GM23338 (cell line): Measurements from ENCODE around the gene GJC3. TPM values are rescaled to one million over a fixed set of nuclear protein-coding genes. Genes with fewer than 3 reads are reported as not detected.

Source experiments
- ATAC-seq: fragments of 200-7000 bp; cut with Tn5 transposase; 3 replicates; pipeline ENCODE4 v1.9.1; 2020
- DNase-seq: peaks from one replicate; pipeline ENCODE4 v3.0.0-alpha.2; 2015; ENCODE audit warnings: low spot score
- H2AFZ ChIP-seq: fragments of 200-600 bp; sonication (generic); 2 replicates; pipeline ENCODE4 v1.8.0; 2016; ENCODE audit warnings: antibody characterized with exemption, mild to moderate bottlenecking, moderate library complexity
- H3F3A ChIP-seq: fragments of 200-600 bp; sonication (generic); replicated peaks from 2 replicates; pipeline ENCODE4 v1.8.0; 2017; ENCODE audit warnings: antibody characterized with exemption, mixed run types, low read depth
- H3K27ac ChIP-seq: fragments of 200-600 bp; sonication (generic); 2 replicates; pipeline ENCODE4 v1.6.1; 2016; ENCODE audit warnings: low read depth
- H3K27me3 ChIP-seq: fragments of 200-600 bp; sonication (generic); 2 replicates; pipeline ENCODE4 v1.8.0; 2016; ENCODE audit warnings: mild to moderate bottlenecking, mixed run types, moderate library complexity; ENCODE audit not compliant: insufficient read depth
- H3K36me3 ChIP-seq: fragments of 200-600 bp; sonication (generic); 2 replicates; pipeline ENCODE4 v1.8.0; 2016; ENCODE audit warnings: mild to moderate bottlenecking; ENCODE audit not compliant: insufficient read depth
- H3K4me1 ChIP-seq: fragments of 200-600 bp; sonication (generic); 2 replicates; pipeline ENCODE4 v1.8.0; 2016; ENCODE audit warnings: mild to moderate bottlenecking, moderate library complexity; ENCODE audit not compliant: insufficient read depth
- H3K4me2 ChIP-seq: fragments of 200-600 bp; sonication (generic); 2 replicates; pipeline ENCODE4 v1.7.1; 2017; ENCODE audit warnings: mixed run types
- H3K4me3 ChIP-seq: fragments of 200-600 bp; sonication (generic); 2 replicates; pipeline ENCODE4 v1.6.1; 2016; ENCODE audit warnings: mixed run types
- H3K79me2 ChIP-seq: fragments of 200-600 bp; sonication (generic); replicated peaks from 2 replicates; pipeline ENCODE4 v1.8.0; 2017; ENCODE audit warnings: mild to moderate bottlenecking; ENCODE audit not compliant: insufficient read depth
- H3K9me2 ChIP-seq: fragments of 200-600 bp; sonication (generic); 2 replicates; pipeline ENCODE4 v1.8.0; 2017; ENCODE audit not compliant: insufficient read depth
- H4K20me1 ChIP-seq: fragments of 200-600 bp; sonication (generic); replicated peaks from 2 replicates; pipeline ENCODE4 v1.8.0; 2017; ENCODE audit warnings: mild to moderate bottlenecking; ENCODE audit not compliant: insufficient read depth
- H3K27ac Mint-ChIP-seq: 2 replicates; pipeline ENCODE4 v1.8.0; 2020; ENCODE audit warnings: inconsistent platforms, mild to moderate bottlenecking, moderate library complexity, mixed read lengths
- H3K27me3 Mint-ChIP-seq: 3 replicates; pipeline ENCODE4 v1.8.0; 2022; ENCODE audit warnings: low read depth, mild to moderate bottlenecking, moderate library complexity, mixed read lengths, inconsistent platforms; ENCODE audit not compliant: insufficient read depth, poor library complexity
- H3K36me3 Mint-ChIP-seq: 3 replicates; pipeline ENCODE4 v1.8.0; 2021; ENCODE audit warnings: low read depth, mild to moderate bottlenecking, inconsistent platforms, moderate library complexity, mixed read lengths
- H3K4me1 Mint-ChIP-seq: 3 replicates; pipeline ENCODE4 v1.8.0; 2020; ENCODE audit warnings: mild to moderate bottlenecking, inconsistent platforms, mixed read lengths
- H3K4me3 Mint-ChIP-seq: 3 replicates; pipeline ENCODE4 v1.8.0; 2021; ENCODE audit warnings: moderate library complexity, mild to moderate bottlenecking, inconsistent platforms, mixed read lengths
- H3K9me3 Mint-ChIP-seq: 3 replicates; pipeline ENCODE4 v1.8.0; 2020; ENCODE audit warnings: moderate library complexity, mild to moderate bottlenecking, inconsistent platforms, mixed read lengths
- CREB1 ChIP-seq: fragments of 250-450 bp; sonication (Bioruptor Pico); IDR thresholded peaks from 2 replicates; pipeline ENCODE4 v1.5.0; 2020; ENCODE audit warnings: low read depth, mild to moderate bottlenecking, moderate library complexity
- ETS1 ChIP-seq: IDR thresholded peaks from 2 replicates; pipeline ENCODE4 v1.6.1; 2016; ENCODE audit warnings: antibody characterized with exemption
- EZH2 ChIP-seq: fragments of 200-600 bp; sonication (generic); IDR thresholded peaks from one replicate; pipeline ENCODE4 v1.8.0; 2017; ENCODE audit warnings: antibody characterized with exemption, mild to moderate bottlenecking, low read depth; ENCODE audit not compliant: unreplicated experiment
- NANOG ChIP-seq: IDR thresholded peaks from 2 replicates; pipeline ENCODE4 v1.6.1; 2016; ENCODE audit warnings: antibody characterized with exemption, borderline replicate concordance
- REST ChIP-seq: IDR thresholded peaks from one replicate; pipeline ENCODE4 v1.6.1; 2018; ENCODE audit warnings: antibody characterized with exemption; ENCODE audit not compliant: unreplicated experiment
- STAT1 ChIP-seq: IDR thresholded peaks from one replicate; pipeline ENCODE4 v1.6.1; 2016; ENCODE audit warnings: antibody characterized with exemption; ENCODE audit not compliant: unreplicated experiment
- ZNF462 ChIP-seq: fragments of 250-450 bp; sonication (Bioruptor Pico); IDR thresholded peaks from 2 replicates; pipeline ENCODE4 v1.5.0; 2020; ENCODE audit warnings: mild to moderate bottlenecking, moderate library complexity
- polyA plus RNA-seq: library from polyadenylated mRNA; unstranded; fragments of >200 nt; fragmentation: Nextera tagmentation; extraction: Ambion mirVana; gene quantifications from 2 replicates; pipeline ENCODE4 v1.2.1, GENCODE V29; 2016
- total RNA-seq: library from RNA; depleted of rRNA; stranded (reverse); fragments of >200 nt; shearing (Covaris generic); gene quantifications from 2 replicates; pipeline ENCODE4 v1.2.3, GENCODE V29; 2014

Gene GJC3
- total and polyA plus RNA-seq, 2 experiments from 2014 or later, result 0.56 to 3.1 TPM

DNA sequence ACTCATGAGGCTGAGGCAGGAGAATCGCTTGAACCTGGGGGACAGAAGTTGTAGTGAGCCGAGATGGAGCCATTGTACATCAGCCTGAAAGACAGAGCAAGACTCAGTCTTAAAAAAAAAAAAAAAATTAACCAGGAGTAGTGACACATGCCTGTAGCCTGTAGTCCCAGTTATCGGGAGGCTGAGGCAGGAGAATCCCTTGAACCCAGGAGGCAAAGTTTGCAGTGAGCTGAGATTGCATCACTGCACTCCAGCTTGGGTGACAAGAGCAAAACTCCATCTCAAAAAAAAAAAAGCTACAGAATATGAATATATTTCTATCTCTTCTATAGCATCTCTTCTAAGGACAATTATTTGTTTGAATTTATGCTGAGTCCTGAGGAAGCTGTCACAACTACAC is 39.9 kb upstream of the GJC3 start:
- Histone ChIP-seq H3K4me3 (no peak overlapping the region), H3K4me2 (no peak overlapping the region), H3K27ac (no peak overlapping the region), H3K79me2 (no peaks in the 10 kb centered on the region), H3K36me3 (no peaks in the 10 kb centered on the region), H4K20me1 (no peaks in the 10 kb centered on the region), H3K4me1 (no peaks in the 10 kb centered on the region), H3K9me2 (peaks cover 13% of the 10 kb centered on the region), H3F3A (no peaks in the 10 kb centered on the region), H2AFZ (no peak overlapping the region), H3K27me3 (no peaks in the 10 kb centered on the region)
- ATAC-seq, result no peak
- Mint-ChIP-seq H3K4me1 (no peaks in the 10 kb centered on the region; the same call in 2 of the 3 replicates), H3K36me3 (no peaks in the 10 kb centered on the region; the same call in 2 of the 3 replicates), H3K27me3 (peaks cover 5% of the 10 kb centered on the region), H3K4me3 (no peak overlapping the region), H3K27ac (no peak overlapping the region), H3K9me3 (no peaks in the 10 kb centered on the region)
- no peak for TF ChIP-seq ETS1
- TF ChIP-seq STAT1, result no peak
- TF ChIP-seq ZNF462 (CRISPR knock-in tag), result no peak
- TF ChIP-seq CREB1 (CRISPR knock-in tag), result no peak
- no peak for TF ChIP-seq NANOG
- TF ChIP-seq REST, result no peak
- TF ChIP-seq EZH2, result no peak
- no peak for DNase-seq
